ENCODE measurements around the gene DDX27.
"Not testable (repeated sequence)": the region's sequence is repeated elsewhere in the genome, so short reads cannot be mapped to it uniquely, and the experiment has no call there.

The DDX27 gene

GRCh38 chr20:49219091-49219923 is at the start of gene DDX27:
TSS of gene DDX27 (plus strand) at chr20:49219416. CDS start at chr20:49219449, 33 bp downstream.
- DNase-seq = peak; percentile 98

DNA sequence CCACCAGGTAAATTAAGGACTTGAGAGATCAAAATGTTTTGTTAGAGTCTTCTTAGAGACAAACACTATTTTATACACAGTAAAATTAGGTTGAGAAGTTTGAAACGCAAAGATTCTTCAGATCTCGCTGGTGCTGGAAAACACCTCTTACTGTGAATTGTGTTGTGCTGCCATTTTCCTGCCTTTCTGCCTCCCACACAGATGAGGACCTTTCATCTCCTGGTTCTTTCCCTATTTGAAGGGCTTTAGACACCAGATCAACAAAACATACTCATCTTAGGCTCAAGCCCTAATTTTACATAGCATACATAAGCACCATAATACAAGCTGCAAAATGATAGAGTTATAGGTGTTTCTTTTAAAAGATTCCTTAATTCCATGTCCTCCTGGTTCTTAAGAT is 49.7 kb upstream of the DDX27 start:
- no peak for DNase-seq

DNA sequence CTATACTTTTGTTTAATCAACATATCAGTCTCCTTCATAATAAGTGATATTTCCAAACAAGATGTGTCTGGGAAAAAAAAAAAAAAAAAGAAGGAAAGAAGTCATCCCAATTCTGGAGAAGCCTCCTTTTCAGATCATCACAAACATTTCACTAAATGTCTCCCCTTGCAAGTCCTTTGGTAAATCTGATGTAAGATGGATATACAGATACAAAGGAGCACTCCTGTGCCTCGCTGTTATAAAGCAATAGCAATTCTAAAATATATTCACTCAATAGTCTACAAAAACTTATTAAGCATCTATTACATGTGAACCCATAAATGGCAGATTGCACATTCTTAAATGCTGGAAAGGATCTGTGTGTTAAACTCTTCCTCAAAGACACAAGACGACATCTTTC is 48.5 kb upstream of the DDX27 start:
- DNase-seq = no peak

DNA sequence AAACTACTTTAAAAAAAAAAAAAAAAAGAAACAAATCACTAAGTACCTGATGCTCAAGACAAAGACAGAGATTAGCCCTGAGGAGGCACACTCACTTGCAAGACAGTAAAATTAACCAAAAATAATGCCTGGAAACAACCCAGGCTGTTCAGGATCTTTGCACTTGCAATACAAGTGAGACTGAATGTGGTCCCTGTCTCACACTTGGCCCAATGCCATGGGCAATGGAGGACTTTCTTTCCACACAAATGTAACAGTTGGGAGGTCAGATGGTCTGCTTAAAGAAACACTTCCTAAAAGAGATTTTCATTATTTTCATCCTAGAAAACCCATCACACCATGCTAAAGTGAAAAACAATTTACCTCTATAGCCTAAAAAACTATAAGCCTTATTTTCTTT is 47.3 kb upstream of the DDX27 start:
- no peak for DNase-seq

DNA sequence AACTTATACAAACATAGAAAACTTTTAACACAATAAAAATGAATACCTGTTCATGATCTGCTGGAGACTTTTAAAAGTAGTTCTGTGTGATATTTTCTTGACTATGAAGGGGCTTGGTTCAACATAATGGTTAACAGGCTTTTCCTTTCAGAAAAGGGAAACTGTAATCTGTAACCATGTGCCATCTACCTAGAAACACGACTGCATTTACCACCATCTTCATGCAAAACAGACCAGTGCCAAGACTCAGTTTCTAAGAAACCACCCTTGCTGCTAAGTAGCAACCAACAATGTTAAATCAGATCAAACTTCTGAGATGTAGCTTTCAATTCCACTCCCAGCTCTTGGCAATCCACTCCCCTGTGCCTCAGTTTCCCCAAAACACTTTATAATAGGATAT is 46.8 kb upstream of the DDX27 start:
- no peak for DNase-seq

GRCh38 chr20:49174183-49174582 is 45.0 kb upstream of the DDX27 start:
- no peak for DNase-seq

DNA sequence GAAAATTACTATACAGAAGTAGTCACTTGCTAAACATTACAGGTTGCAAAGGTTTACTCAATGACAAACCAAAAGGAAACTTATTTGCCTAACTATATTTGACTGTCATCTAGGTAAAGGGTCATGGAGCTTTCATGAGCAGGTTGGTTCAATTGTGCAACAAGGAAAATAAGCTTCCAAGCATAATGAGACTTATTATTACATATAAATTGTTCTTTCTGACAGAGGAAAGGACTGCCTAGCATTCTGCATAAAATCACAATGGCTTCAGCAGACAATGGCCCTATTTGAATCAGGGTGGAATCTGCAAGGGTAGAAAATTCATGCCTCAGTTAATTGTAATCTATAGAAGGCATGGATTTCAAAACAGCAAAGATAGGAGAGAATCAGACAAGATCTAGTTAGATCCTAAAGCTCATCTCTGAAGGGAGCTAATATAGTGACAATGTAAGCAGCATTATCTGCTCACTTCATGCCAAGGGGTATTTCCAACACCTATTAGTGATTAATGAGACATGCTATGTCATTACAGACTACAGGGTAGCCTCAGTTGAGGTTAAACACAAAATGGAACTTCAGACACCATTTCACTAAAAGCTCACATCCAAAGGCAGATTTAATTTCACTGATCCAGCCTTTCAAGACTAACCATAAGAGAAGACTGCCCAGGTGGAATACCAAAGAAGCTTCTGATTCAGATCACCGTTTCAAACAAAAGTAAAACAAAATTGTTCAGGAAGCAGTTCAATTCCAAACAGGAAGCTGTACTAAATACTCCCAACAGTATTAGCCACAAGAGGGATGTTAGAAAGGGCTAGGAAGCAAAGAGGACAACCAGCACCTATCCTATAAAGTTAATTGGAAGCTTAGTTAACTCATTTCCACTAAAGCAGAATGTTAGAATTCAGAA is 39.6 kb upstream of the DDX27 start:
- no peak for DNase-seq

DNA sequence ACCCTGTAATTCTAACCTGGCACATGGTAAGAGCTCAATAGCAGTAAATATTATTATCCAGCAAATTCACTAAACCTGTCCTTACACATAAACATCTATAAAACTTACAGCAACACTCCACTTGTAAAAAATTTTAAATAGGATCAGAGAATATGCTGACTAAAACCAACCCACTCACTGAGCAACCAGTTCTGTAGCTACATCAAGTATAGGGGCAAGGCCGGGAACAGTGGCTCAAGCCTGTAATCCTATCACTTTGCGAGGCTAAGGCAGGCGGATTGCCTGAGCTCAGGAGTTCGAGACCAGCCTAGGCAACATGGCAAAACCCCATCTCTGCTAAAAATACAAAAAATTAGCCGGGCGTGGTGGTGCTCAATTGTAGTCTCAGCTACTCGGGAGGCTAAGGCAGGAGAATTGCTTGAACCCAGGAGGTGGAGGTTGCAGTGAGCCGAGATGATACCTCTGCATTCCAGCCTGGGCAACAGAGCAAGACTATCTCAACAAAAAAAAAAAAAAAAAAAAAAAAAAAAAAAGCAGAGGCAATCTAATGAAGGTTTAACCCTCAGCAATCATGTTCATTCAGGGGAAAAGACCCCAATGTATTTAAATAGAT is 37.8 kb upstream of the DDX27 start:
- DNase-seq = no peak

DNA sequence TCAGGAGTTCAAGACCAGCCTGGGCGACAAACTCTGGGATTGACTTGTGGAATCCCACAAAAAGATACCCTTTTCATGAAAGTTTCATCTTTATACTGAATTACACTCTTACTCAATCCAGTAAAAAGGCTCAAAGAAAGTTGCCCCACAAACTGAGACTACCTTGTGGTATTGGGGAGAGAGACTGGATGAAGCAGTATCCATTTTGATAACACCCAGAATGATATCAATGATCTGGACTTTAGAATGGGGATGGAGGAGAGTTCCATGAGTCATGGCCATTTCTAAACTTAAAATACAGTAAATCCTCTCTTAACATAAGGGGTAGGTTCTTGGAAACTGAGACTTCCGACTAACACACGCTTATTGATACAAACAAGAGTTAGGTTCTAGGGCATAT is 35.8 kb upstream of the DDX27 start:
- no peak for DNase-seq

GRCh38 chr20:49184084-49184501 is 35.1 kb upstream of the DDX27 start:
- not testable (repeated sequence) for DNase-seq

GRCh38 chr20:49184691-49185070 is 34.5 kb upstream of the DDX27 start:
- no peak for DNase-seq

GRCh38 chr20:49185071-49185761 is 34.0 kb upstream of the DDX27 start:
- no peak for DNase-seq

- DNase-seq = peak; percentile 64
These were observed 32.5 kb upstream of the DDX27 start for GRCh38 chr20:49186535-49187329.

- DNase-seq = no peak
These were observed 31.8 kb upstream of the DDX27 start for GRCh38 chr20:49187330-49187850.

GRCh38 chr20:49187851-49188641 is 31.2 kb upstream of the DDX27 start, which contains the start of gene STAU1:
TSS of gene STAU1 (minus strand) at chr20:49188334. CDS start at chr20:49166201, 22,133 bp downstream.
- DNase-seq = peak; percentile 98

DNA sequence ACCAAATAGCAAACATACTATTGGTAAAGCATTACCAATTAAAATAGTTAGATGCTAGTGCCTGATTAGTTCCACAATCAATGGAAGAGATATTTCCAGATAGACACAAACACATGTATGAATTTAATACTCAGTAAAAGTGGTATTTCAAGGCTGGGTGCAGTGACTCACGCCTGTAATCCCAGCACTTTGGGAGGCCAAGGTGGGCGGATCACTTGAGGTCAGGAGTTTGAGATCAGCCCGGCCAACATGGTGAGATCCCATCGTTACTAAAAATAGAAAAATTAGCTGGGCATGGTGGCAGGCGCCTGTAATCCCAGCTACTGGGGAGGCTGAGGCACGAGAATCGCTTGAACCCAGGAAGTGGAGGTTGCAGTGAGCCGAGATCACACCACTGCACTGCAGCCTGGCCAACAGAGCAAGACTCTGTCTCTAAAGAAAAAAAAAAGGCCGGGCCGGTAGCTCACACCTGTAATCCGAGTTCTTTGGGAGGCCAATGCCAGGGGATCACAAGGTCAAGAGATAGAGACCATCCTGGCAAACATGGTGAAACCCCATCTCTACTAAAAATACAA is 26.2 kb upstream of the DDX27 start:
- not testable (repeated sequence) for DNase-seq

GRCh38 chr20:49199729-49200293 is 19.4 kb upstream of the DDX27 start:
- no peak for DNase-seq

- DNase-seq = no peak
These were observed 16.2 kb upstream of the DDX27 start for GRCh38 chr20:49203011-49203410.

- DNase-seq = no peak
These were observed 15.5 kb upstream of the DDX27 start for GRCh38 chr20:49203746-49204145.

DNA sequence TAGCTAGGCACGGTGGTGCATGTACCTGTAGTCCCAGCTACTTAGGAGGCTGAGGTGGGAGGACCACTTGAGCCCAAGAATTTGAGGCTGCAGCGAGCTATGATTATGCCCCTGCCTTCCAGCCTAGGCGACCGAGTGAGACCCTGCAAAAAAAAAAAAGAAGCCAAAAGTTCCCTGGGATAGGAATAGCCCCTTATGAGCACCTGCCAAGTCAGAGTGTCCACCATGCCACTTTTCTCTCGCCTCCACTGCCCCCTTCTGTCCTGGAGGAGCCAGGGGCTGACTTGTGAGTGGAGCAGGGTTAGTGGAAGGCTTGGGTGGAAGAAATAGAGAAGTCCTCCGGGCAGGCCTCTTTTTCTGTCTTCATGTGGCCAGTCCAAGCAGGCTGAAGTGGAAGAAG is 12.1 kb upstream of the DDX27 start:
- DNase-seq = no peak
